ENCODE results near the gene ZNF638.

- TF ChIP-seq CTCF (IDR thresholded peaks at IDR 0.05) (no peak), POLR2A (IDR thresholded peaks at IDR 0.05) (no peak)
Measured at GRCh38 chr2:71340176-71340575, 8.6 kb downstream of the ZNF638 start.
